BJ (cell line): ENCODE data around the gene NHSL2. TPM values are rescaled to one million over a fixed set of nuclear protein-coding genes. Genes with fewer than 3 reads are reported as not detected.

Experiments
- CTCF ChIA-PET: fragments of 350-600 bp; formaldehyde crosslinking; extraction: SDS; loops from one replicate; lab custom pipeline; 2021; ENCODE audit warnings: antibody characterized with exemption, inconsistent platforms; lab: Yijun Ruan, JAX
- POLR2A ChIA-PET: fragments of 300-600 bp; sonication (Branson Sonifier 250); formaldehyde crosslinking; extraction: SDS; loops from one replicate; lab custom pipeline; 2021; ENCODE audit warnings: antibody characterized with exemption; lab: Charles Lee
- DNase-seq: peaks from one replicate; pipeline ENCODE4 v3.0.0-alpha.2; 2011; ENCODE audit warnings: low read depth
- H3K27me3 ChIP-seq: 2 replicates; pipeline ENCODE4 v1.6.0; 2011; ENCODE audit warnings: low read length; ENCODE audit not compliant: control insufficient read depth, insufficient read depth
- H3K36me3 ChIP-seq: 2 replicates; pipeline ENCODE4 v1.5.1; 2011; ENCODE audit warnings: low read length; ENCODE audit not compliant: control insufficient read depth, insufficient read depth
- H3K4me3 ChIP-seq: 2 replicates; pipeline ENCODE4 v1.5.1; 2011; ENCODE audit warnings: low read depth, mild to moderate bottlenecking, control low read depth, low read length
- CTCF ChIP-seq: IDR thresholded peaks from 2 replicates; pipeline ENCODE4 v1.5.1; 2011; ENCODE audit warnings: low read depth, mild to moderate bottlenecking, control low read depth, inconsistent platforms, low read length, moderate library complexity; ENCODE audit not compliant: insufficient read depth
- polyA plus RNA-seq: library from polyadenylated mRNA; depleted of rRNA; stranded (reverse); fragments of >200 nt; gene quantifications from 2 replicates; pipeline ENCODE4 v1.2.3, GENCODE V29; 2011

The NHSL2 gene
- polyA plus RNA-seq, 1 experiment: 7.9 TPM

- no peak for TF ChIP-seq CTCF
- DNase-seq: no peak
- H3K27me3 ChIP-seq: no peaks in the 10 kb centered on the region
- ChIA-PET CTCF (no interaction called here), POLR2A (no interaction called here)
- H3K36me3 ChIP-seq: no peaks in the 10 kb centered on the region
- H3K4me3 ChIP-seq: no peak overlapping the region
Measured at GRCh38 chrX:72073633-72074032, 163.0 kb downstream of the NHSL2 start.

- no peak for DNase-seq
- TF ChIP-seq CTCF: no peak
- Histone ChIP-seq H3K36me3 (no peaks in the 10 kb centered on the region), H3K27me3 (no peaks in the 10 kb centered on the region), H3K4me3 (no peak overlapping the region)
- CTCF ChIA-PET: no interaction called here
- POLR2A ChIA-PET: no interaction called here
Measured at GRCh38 chrX:72078411-72078810, 167.8 kb downstream of the NHSL2 start.

GRCh38 chrX:72079607-72080006 lies 169.0 kb downstream of the NHSL2 start:
- no peaks in the 10 kb centered on the region for H3K36me3 ChIP-seq
- ChIA-PET CTCF (no interaction called here), POLR2A (no interaction called here)
- H3K4me3 ChIP-seq: no peak overlapping the region
- DNase-seq: no peak
- TF ChIP-seq CTCF: no peak
- no peaks in the 10 kb centered on the region for H3K27me3 ChIP-seq

- no peak for TF ChIP-seq CTCF
- Histone ChIP-seq H3K4me3 (no peak overlapping the region), H3K27me3 (no peaks in the 10 kb centered on the region), H3K36me3 (no peaks in the 10 kb centered on the region)
- ChIA-PET POLR2A (no interaction called here), CTCF (no interaction called here)
- DNase-seq: no peak
Measured at GRCh38 chrX:72080150-72080549, 169.5 kb downstream of the NHSL2 start.

GRCh38 chrX:72080800-72081199 lies 170.2 kb downstream of the NHSL2 start:
- CTCF ChIA-PET: no interaction called here
- TF ChIP-seq CTCF: no peak
- no peak overlapping the region for H3K4me3 ChIP-seq
- no peak for DNase-seq
- no peaks in the 10 kb centered on the region for H3K36me3 ChIP-seq
- POLR2A ChIA-PET: no interaction called here
- no peaks in the 10 kb centered on the region for H3K27me3 ChIP-seq
